ENCODE data around the gene COPB1. TPM values are rescaled to one million over a fixed set of nuclear protein-coding genes. Genes with fewer than 3 reads are reported as not detected.

The COPB1 gene
- total and polyA plus RNA-seq, 2 of the 8 experiments (the other 6 are each of a cell fraction or from before 2014, with no cell fraction given) = 28.7 to 72.1 TPM

- Histone ChIP-seq H2BK20ac (ENCODE audit: low read length) (no peak overlapping the region), H3K27ac (ENCODE audit: low read depth, low read length) (peak overlapping the region; percentile 74; the same call in 1 of the 2 replicates), H3K9me3 (ENCODE audit: insufficient read depth in 2 of 2, low read depth in 1 of 2, low read length in 1 of 2) (no peaks in the 10 kb centered on the region), H2BK12ac (ENCODE audit: low read depth, low read length) (no peak overlapping the region), H3K4me2 (ENCODE audit: insufficient read depth in 1 of 2, low read depth in 2 of 2, low read length in 2 of 2) (peak overlapping the region; percentile 71 to 93), H3K14ac (ENCODE audit: insufficient read length) (no peak overlapping the region), H3K79me1 (ENCODE audit: low read depth, low read length) (no peaks in the 10 kb centered on the region), H3K36me3 (ENCODE audit: control insufficient read depth in 2 of 4, insufficient read depth in 4 of 4, low read length in 3 of 4) (peaks cover 2 to 23% (median 14%) of the 10 kb centered on the region in 4 experiments), H2AK5ac (ENCODE audit: low read depth, low read length) (no peak overlapping the region), H3K56ac (replicated peaks; ENCODE audit: insufficient read length, low read depth, low read length) (no peak overlapping the region), H3K27me3 (replicated peaks in 1 of 4; ENCODE audit: control insufficient read depth in 3 of 4, extremely low read depth in 1 of 4, insufficient read depth in 3 of 4, low read length in 3 of 4) (no peaks in the 10 kb centered on the region), H4K8ac (ENCODE audit: extremely low read depth, insufficient read depth, low read length) (peak overlapping the region; percentile 97), H2BK120ac (replicated peaks; ENCODE audit: low read depth, low read length) (no peak overlapping the region), H3K4ac (replicated peaks; ENCODE audit: insufficient read length, low read depth, low read length) (peak overlapping the region; percentile 8), H4K5ac (ENCODE audit: insufficient read length, low read depth, low read length) (peak overlapping the region; percentile 41), H3K4me1 (replicated peaks in 1 of 4; ENCODE audit: control insufficient read depth in 3 of 4, insufficient read depth in 4 of 4, low read length in 3 of 4) (peaks cover 0 to 2% (median 0%) of the 10 kb centered on the region in 4 experiments; a peak in 2 of 7 replicates), H3K9ac (replicated peaks in 1 of 4; ENCODE audit: extremely low read depth in 1 of 4, low read depth in 3 of 4, low read length in 3 of 4) (peak overlapping the region; percentile 88 to 95 (median 93)), H3K4me3 (ENCODE audit: extremely low read depth in 1 of 4, insufficient read depth in 2 of 4, low read depth in 3 of 4, low read length in 4 of 4) (peak overlapping the region; percentile 90 to 100 (median 100)), H3K18ac (ENCODE audit: extremely low read depth, low read length) (no peak overlapping the region), H4K91ac (replicated peaks; ENCODE audit: insufficient read length, low read length) (no peak overlapping the region), H4K20me1 (replicated peaks in 1 of 2; ENCODE audit: control insufficient read depth in 1 of 2, insufficient read depth in 2 of 2, low read length in 2 of 2) (no peaks in the 10 kb centered on the region), H3K79me2 (ENCODE audit: control insufficient read depth in 1 of 2, insufficient read depth in 2 of 2, low read length in 2 of 2) (peaks cover 0 to 17% of the 10 kb centered on the region in 2 experiments; a peak in 3 of 4 replicates), H3K23me2 (ENCODE audit: low read depth, low read length) (peaks cover 4% of the 10 kb centered on the region), H2BK15ac (ENCODE audit: low read length) (no peak overlapping the region), H2BK5ac (ENCODE audit: low read depth, low read length) (peak overlapping the region; percentile 91; the same call in 1 of the 2 replicates), H3K23ac (ENCODE audit: insufficient read length) (no peak overlapping the region), H2AFZ (ENCODE audit: low read length) (peak overlapping the region; percentile 84; the same call in 1 of the 2 replicates)
- CTCF ChIA-PET (ENCODE audit: partially characterized antibody) = interaction anchor here (1.7 kb wide), 1 partner anchor 11 kb away, joined by 5 read pairs; no protein-coding TSS in a partner anchor
- 4% methylated on average over 10 of the region's 10 CpGs; no CpG with 5 or more reads in 1 of the 2 experiments for WGBS, 2 experiments (ENCODE audit: extremely low coverage in 1 of 2, insufficient coverage in 1 of 2, insufficient read length in 1 of 2, insufficient replicate concordance in 2 of 2, low coverage in 1 of 2, low lambda C conversion rate in 2 of 2, missing lambda C conversion rate in 1 of 2)
- TF ChIP-seq EP300 (IDR thresholded peaks at IDR 0.05; ENCODE audit: borderline replicate concordance in 1 of 2, low read depth in 2 of 2, low read length in 2 of 2) (no peak), RXRA (IDR thresholded peaks at IDR 0.05; ENCODE audit: insufficient read depth, low read depth, low read length) (no peak), FOSL1 (IDR thresholded peaks at IDR 0.05; ENCODE audit: insufficient read depth, low read depth, low read length) (no peak), CHD2 (IDR thresholded peaks at IDR 0.05; ENCODE audit: low read length) (no peak), NRF1 (IDR thresholded peaks at IDR 0.05; ENCODE audit: low read depth, low read length) (no peak), TEAD4 (IDR thresholded peaks at IDR 0.05; ENCODE audit: low read depth, low read length) (no peak), NANOG (IDR thresholded peaks at IDR 0.05; ENCODE audit: insufficient read depth, low read depth, low read length, poor library complexity, severe bottlenecking) (no peak)
- DNase-seq (ENCODE audit: low read depth in 1 of 2, low spot score in 2 of 2) (no peak), FAIRE-seq (no peak)
- POLR2A ChIA-PET (ENCODE audit: partially characterized antibody) = interaction anchor here (1.0 to 1.3 kb wide), 3 partner anchors 12 to 28 kb away, joined by 3 to 10 read pairs (median 3); no protein-coding TSS in a partner anchor
Measured at GRCh38 chr11:14519597-14519916, 19.9 kb upstream of the COPB1 start.

Measured in H1 (cell line).